ENCODE results near the gene DNAI7.

GRCh38 chr12:25099010-25099409, 96.0 kb downstream of the DNAI7 start:
- TF ChIP-seq CTCF (IDR thresholded peaks at IDR 0.05 in 4 of 5, conservative IDR thresholded peaks at IDR 0.05 in 1 of 5) (no peak), POLR2A (IDR thresholded peaks at IDR 0.05) (no peak)
